Measurements from ENCODE around the gene GPR12.

The GPR12 gene

DNA sequence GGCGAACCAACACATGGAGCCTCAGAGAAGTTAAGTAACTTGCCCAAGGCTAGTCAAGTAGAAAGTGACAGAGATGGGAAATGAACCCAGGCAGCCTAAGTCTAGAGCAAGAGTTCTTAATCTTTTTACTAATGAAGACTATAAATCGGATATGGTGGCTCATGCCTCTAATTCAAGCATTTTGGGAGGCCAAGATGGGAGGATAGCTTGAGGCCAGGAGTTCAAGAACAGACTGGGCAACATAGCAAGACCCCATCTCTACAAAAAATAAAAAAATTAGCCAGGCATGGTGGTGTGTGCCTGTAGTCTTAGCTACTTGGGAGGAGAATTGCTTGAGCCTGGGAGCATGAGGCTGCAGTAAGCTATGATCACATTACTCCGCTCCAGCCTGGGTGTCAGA lies 10.7 kb downstream of the GPR12 start:
- in situ Hi-C loops (cut with MboI; ENCODE audit: low pct_unique_long_range_greater_than_20kb, low sequenced_read_pairs, unreplicated experiment) = no loop called here
- TF ChIP-seq, protein P1, sequence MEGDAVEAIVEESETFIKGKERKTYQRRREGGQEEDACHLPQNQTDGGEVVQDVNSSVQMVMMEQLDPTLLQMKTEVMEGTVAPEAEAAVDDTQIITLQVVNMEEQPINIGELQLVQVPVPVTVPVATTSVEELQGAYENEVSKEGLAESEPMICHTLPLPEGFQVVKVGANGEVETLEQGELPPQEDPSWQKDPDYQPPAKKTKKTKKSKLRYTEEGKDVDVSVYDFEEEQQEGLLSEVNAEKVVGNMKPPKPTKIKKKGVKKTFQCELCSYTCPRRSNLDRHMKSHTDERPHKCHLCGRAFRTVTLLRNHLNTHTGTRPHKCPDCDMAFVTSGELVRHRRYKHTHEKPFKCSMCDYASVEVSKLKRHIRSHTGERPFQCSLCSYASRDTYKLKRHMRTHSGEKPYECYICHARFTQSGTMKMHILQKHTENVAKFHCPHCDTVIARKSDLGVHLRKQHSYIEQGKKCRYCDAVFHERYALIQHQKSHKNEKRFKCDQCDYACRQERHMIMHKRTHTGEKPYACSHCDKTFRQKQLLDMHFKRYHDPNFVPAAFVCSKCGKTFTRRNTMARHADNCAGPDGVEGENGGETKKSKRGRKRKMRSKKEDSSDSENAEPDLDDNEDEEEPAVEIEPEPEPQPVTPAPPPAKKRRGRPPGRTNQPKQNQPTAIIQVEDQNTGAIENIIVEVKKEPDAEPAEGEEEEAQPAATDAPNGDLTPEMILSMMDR (IDR thresholded peaks at IDR 0.05; ENCODE audit: extremely low read depth, insufficient read depth, missing control alignments) = no peak
- DNase-seq (ENCODE audit: low spot score) = no peak

DNA sequence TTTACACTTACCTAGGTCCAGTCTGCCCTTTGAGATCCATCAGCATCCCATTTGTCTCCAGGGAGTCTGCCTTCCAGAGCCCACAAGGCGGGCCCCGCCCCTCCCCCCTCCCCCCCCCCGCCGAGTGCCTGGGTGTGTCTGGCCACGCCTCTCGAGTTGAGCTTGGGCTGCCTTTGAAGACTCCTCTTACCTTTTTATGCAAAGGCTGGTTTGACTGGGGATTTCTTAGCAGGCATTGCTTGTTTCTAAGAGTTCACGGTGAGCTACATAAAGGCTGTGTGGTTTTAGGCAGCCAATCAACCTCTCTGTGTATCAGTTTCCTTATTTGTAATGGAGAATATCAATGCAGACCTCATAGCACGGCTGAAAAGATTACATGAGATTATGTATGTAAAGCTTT lies 11.3 kb downstream of the GPR12 start:
- no peak for DNase-seq (ENCODE audit: low spot score)
- TF ChIP-seq, protein P1 (IDR thresholded peaks at IDR 0.05; ENCODE audit: extremely low read depth, insufficient read depth, missing control alignments) = no peak
- in situ Hi-C loops (cut with MboI; ENCODE audit: low pct_unique_long_range_greater_than_20kb, low sequenced_read_pairs, unreplicated experiment) = no loop called here

DNA sequence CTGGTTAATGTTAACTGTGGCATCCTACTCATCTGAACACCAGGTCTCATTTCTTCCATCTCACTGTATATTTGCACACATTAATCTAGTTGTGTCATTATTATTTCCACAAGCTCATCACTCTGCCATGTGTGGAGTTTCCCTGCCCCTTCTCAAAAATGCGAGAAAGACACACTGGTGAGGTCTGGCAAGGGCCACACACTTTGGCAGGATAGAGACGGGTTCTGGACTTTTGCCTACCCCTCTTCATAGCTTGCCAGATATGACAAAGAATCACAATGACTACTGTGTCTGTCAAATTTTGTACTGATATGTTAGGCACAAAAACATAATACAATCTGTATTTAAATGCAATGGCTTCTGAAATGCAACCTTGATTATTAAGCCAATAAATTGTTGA lies 12.9 kb downstream of the GPR12 start:
- in situ Hi-C loops (cut with MboI; ENCODE audit: low pct_unique_long_range_greater_than_20kb, low sequenced_read_pairs, unreplicated experiment) = no loop called here

DNA sequence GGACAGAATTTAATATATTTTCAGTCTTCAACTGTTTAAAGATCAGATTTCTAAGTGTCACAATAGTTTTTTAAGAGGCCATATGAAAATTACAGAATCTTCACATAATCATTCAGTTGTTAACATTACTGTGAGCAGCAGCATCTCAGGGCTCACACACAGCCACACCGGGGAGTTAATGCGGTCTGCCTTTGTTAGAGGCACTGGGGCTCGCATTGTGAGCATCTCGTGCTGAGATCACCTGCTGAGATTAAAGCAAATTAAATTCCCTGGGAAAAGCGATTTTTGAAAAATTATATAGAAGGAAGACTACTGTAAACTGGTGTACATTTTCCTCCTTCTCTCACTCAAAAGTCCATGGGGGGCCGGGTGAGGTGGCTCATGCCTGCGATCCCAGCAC lies 16.6 kb downstream of the GPR12 start:
- TF ChIP-seq, protein P1 (IDR thresholded peaks at IDR 0.05; ENCODE audit: extremely low read depth, insufficient read depth, missing control alignments) = no peak
- in situ Hi-C loops (cut with MboI; ENCODE audit: low pct_unique_long_range_greater_than_20kb, low sequenced_read_pairs, unreplicated experiment) = no loop called here
- no peak for DNase-seq (ENCODE audit: low spot score)

More for the DNA sequence above, 12.9 kb downstream of the GPR12 start:
- DNase-seq (ENCODE audit: low spot score) = no peak
- TF ChIP-seq, protein P1 (IDR thresholded peaks at IDR 0.05; ENCODE audit: extremely low read depth, insufficient read depth, missing control alignments) = no peak

DNA sequence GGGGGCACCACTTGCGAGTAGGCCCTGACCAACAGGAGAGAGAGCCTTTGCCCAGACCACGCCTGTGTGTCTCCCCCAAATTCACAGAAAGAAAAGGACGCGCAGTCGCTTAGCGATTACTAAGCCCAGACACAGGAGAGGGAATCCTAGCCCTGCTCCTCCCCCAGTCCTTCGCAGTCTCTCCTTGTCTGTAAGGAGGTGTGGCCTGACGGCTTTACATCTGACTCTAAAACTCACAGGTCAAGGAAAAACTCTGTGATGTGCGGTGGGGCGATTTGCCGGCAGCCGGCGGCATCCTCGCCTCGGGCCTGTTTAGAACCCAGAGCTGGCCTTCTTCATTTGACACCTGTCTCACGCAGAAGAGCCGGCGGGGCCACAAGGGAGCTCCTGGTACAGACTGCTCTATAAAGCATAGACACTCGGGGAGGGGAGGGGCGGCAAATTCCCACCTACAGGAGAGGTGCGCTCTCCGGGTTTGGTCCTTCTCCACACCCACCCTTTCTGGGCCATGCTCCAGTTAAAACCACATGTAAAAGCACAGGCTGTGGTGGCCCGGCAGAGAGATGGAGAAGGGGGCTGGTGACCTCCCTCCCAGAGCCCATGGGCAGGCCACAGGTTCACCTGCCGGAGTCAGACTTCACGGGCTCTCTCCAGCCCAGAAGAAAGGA lies 17.8 kb downstream of the GPR12 start:
- in situ Hi-C loops (cut with MboI; ENCODE audit: low pct_unique_long_range_greater_than_20kb, low sequenced_read_pairs, unreplicated experiment) = no loop called here
- DNase-seq (ENCODE audit: low spot score) = no peak
- TF ChIP-seq, protein P1 (IDR thresholded peaks at IDR 0.05; ENCODE audit: extremely low read depth, insufficient read depth, missing control alignments) = no peak

DNA sequence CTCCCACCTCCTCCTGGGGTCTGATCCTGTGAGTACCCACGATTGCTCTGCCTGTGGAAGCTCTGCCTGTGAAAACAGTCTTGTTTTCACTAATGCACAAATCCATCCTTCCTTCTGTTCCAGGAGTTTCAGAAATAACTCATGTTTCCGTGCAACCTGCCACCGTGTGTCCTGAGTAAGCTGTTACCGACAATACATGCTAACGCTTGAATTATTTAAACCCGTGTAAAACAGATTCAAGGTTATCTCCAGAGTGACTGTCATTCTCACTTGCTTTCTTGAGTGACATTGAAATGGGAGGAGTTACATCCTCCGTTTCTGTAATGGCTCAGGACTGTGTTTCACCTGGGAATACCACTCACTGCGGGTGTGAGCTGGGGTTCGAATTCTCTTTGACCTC lies 24.9 kb downstream of the GPR12 start:
- TF ChIP-seq, protein P1 (IDR thresholded peaks at IDR 0.05; ENCODE audit: extremely low read depth, insufficient read depth, missing control alignments) = no peak
- in situ Hi-C loops (cut with MboI; ENCODE audit: low pct_unique_long_range_greater_than_20kb, low sequenced_read_pairs, unreplicated experiment) = no loop called here
- DNase-seq (ENCODE audit: low spot score) = no peak

Data from GM13977 (cell line).